ENCODE results near the gene BSN. TPM values are rescaled to one million over a fixed set of nuclear protein-coding genes. Genes with fewer than 3 reads are reported as not detected.

Gene BSN
- total and polyA plus RNA-seq, 8 donors = 0.56 to 1.6 (median 0.97) TPM

DNA sequence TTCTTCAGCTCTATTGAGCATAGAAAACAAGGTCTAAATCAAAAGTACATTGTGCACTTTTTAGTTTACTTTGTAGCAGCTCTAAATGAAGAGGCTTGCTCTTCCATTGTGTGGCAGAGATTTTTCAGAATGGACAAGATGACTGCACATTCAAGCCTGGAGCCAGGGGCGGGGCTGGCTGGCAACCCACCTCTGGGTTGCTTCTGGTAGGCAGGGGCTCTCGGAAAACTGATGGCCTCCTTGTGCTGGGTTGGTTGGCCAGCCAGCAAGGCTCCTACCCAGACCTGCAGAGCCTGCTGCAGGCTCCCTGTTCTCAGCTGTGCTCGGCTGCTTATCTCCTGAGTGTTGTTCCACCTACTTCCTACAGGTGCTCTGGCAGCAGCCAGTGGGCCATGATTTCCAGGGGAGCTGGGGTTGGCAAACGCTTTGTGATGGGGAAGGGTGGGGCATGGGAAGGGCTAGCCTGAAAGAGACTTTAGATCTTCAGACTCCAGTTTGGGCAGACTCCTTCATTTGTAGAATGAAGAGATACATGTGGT, 8.8 kb downstream of the BSN start:
- Histone ChIP-seq H3K36me3 (no peaks in the 10 kb centered on the region), H3K4me1 (no peaks in the 10 kb centered on the region), H3K27me3 (no peaks in the 10 kb centered on the region), H3K27ac (no peak overlapping the region), H3K9me3 (no peaks in the 10 kb centered on the region), H3K4me3 (no peak overlapping the region)
- no peak for DNase-seq
- TF ChIP-seq, protein P1, sequence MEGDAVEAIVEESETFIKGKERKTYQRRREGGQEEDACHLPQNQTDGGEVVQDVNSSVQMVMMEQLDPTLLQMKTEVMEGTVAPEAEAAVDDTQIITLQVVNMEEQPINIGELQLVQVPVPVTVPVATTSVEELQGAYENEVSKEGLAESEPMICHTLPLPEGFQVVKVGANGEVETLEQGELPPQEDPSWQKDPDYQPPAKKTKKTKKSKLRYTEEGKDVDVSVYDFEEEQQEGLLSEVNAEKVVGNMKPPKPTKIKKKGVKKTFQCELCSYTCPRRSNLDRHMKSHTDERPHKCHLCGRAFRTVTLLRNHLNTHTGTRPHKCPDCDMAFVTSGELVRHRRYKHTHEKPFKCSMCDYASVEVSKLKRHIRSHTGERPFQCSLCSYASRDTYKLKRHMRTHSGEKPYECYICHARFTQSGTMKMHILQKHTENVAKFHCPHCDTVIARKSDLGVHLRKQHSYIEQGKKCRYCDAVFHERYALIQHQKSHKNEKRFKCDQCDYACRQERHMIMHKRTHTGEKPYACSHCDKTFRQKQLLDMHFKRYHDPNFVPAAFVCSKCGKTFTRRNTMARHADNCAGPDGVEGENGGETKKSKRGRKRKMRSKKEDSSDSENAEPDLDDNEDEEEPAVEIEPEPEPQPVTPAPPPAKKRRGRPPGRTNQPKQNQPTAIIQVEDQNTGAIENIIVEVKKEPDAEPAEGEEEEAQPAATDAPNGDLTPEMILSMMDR (IDR thresholded peaks at IDR 0.05) = no peak
- no peak for FAIRE-seq
- intact Hi-C loops (cut with DNase I) = loop anchor here in 1 of 3 donors (10.0 kb wide), 1 partner anchor 92 kb away; no protein-coding TSS in a partner anchor
- peak in 2 of 4 donors; percentile 41 to 43 for ATAC-seq
- WGBS, 2 donors = 37 to 39% methylated on average over 4 of the region's 4 CpGs

DNA sequence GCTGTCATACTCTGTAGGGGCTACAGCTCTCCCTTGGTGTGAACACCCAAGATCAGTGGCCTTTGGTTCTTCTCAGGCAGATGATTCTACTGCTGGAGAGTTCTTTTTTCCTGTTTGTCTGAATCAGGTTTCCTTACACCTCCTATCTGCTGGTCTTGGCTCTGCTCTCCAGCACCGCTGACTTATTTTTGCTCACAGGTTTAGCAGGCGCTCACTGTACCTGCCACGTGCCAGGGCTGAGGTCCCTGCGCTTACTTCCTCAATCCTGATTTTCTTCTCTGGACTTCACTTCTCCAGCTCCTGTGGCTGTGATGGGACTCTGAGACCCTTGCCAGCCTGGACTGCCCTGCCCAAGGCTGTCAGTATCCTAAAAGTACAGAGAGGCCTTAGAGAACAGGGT, 9.5 kb downstream of the BSN start:
- intact Hi-C loops (cut with DNase I) = loop anchor here in 1 of 3 donors (10.0 kb wide), 1 partner anchor 91 kb away; no protein-coding TSS in a partner anchor
- no peak for ATAC-seq
- TF ChIP-seq, protein P1 (IDR thresholded peaks at IDR 0.05) = no peak
- no peaks in the 10 kb centered on the region for H3K4me1 ChIP-seq
- no peak for FAIRE-seq
- H3K9me3 ChIP-seq = no peaks in the 10 kb centered on the region
- H3K27ac ChIP-seq = no peak overlapping the region
- no peak for DNase-seq
- 93 to 95% methylated on average over 4 of the region's 4 CpGs for WGBS, 2 donors
- no peaks in the 10 kb centered on the region for H3K36me3 ChIP-seq
- H3K27me3 ChIP-seq = no peaks in the 10 kb centered on the region
- H3K4me3 ChIP-seq = no peak overlapping the region

DNA sequence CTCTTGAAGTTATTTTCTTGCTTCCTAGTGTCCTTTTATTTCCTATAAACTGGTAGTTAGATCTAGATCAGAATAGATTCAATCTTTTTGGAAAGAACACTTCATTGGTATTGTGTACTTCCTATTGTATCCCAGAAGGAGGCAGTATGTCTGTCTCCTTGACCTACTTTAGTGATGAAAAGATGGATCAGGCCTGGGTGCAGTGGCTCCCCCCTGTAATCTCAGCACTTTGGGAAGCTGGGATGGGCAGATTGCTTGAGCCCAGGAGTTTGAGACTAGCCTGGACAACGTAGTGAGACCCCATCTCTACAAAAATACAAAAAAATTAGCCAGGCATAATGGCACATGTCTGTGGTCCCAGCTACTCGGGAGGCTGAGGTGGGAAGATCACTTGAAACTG, 12.0 kb downstream of the BSN start:
- DNase-seq (no peak), FAIRE-seq (no peak), ATAC-seq (no peak)
- no peaks in the 10 kb centered on the region for H3K4me1 ChIP-seq
- H3K9me3 ChIP-seq = no peaks in the 10 kb centered on the region
- H3K27me3 ChIP-seq = no peaks in the 10 kb centered on the region
- TF ChIP-seq, protein P1 (IDR thresholded peaks at IDR 0.05) = no peak
- no peak overlapping the region for H3K4me3 ChIP-seq
- no peak overlapping the region for H3K27ac ChIP-seq
- intact Hi-C loops (cut with DNase I) = loop anchor here in 1 of 3 donors (10.0 kb wide), 1 partner anchor 88 kb away; no protein-coding TSS in a partner anchor
- 74 to 78% methylated on average over 2 of the region's 2 CpGs for WGBS, 2 donors
- H3K36me3 ChIP-seq = no peaks in the 10 kb centered on the region

DNA sequence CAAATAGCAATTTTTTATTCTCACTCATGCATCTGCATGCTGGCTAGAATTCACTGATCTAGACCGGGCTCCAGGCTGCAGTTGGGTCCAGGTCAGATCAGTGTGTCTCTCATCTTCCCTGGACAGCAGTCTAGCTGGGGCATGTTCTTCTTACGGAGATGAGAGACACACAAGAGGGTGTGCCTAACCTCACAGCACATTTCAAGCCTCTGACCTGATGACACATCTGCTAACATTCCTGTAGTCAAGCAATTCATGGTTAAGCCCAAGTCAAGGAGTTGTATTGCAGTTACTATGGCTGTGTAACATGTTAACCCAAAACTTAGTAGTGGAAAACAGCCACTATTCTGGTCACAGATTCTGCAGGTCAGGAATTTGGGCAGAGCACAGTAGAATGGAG, 13.1 kb downstream of the BSN start:
- ATAC-seq (no peak), DNase-seq (no peak), FAIRE-seq (no peak)
- TF ChIP-seq, protein P1 (IDR thresholded peaks at IDR 0.05) = no peak
- Histone ChIP-seq H3K27ac (no peak overlapping the region), H3K36me3 (no peaks in the 10 kb centered on the region), H3K27me3 (no peaks in the 10 kb centered on the region), H3K4me3 (no peak overlapping the region), H3K9me3 (no peaks in the 10 kb centered on the region), H3K4me1 (no peaks in the 10 kb centered on the region)
- intact Hi-C loops (cut with DNase I) = loop anchor here in 1 of 3 donors (10.0 kb wide), 1 partner anchor 87 kb away; no protein-coding TSS in a partner anchor
- WGBS, 2 donors = 41 to 76% methylated on average over 2 of the region's 2 CpGs

DNA sequence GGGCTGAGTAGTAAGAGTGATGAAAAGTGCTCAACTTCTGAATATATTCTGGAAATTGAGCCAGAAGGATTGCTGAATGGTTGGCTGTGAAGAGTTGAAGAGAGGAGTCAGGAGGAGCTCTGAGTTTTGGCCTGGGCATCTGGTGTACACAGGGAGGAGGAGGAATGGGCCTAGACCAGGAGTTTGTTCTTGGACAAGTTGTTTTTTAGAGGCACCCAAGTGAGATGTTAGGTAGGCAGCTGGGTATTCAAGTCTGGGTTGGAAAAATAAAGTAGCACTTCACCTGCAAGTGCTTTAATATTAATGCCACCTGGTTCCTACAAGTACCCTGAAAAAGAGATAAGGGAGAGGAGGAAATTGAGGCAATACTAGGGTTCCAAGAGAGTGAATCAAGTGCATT, 14.7 kb downstream of the BSN start:
- Histone ChIP-seq H3K27ac (no peak overlapping the region), H3K9me3 (no peaks in the 10 kb centered on the region), H3K27me3 (no peaks in the 10 kb centered on the region), H3K4me1 (no peaks in the 10 kb centered on the region), H3K4me3 (no peak overlapping the region), H3K36me3 (no peaks in the 10 kb centered on the region)
- DNase-seq = no peak
- no peak for ATAC-seq
- intact Hi-C loops (cut with DNase I) = loop anchor here in 1 of 3 donors (10.0 kb wide), 1 partner anchor 86 kb away; no protein-coding TSS in a partner anchor
- TF ChIP-seq, protein P1 (IDR thresholded peaks at IDR 0.05) = no peak
- FAIRE-seq = no peak
